Fibroblast of lung (primary cell): ENCODE measurements around the gene KBTBD2.

ENCODE experiments used
- EZH2 ChIP-seq: IDR thresholded peaks from 2 replicates; pipeline ENCODE4 v1.5.1; 2012; ENCODE audit warnings: low read length, control low read depth, mild to moderate bottlenecking; ENCODE audit errors: missing control alignments
- TF ChIP-seq, protein P1 (sequence below), 2 donors: IDR thresholded peaks in 1 of 2; conservative IDR thresholded peaks in 1 of 2; 1 replicate in 1 of 2; 2 replicates in 1 of 2; pipeline ENCODE4 v1.5.1; 2011 to 2012; ENCODE audit warnings: low read length in 2 of 2, control low read depth in 1 of 2, inconsistent platforms in 1 of 2, low read depth in 1 of 2, mild to moderate bottlenecking in 1 of 2

DNA sequence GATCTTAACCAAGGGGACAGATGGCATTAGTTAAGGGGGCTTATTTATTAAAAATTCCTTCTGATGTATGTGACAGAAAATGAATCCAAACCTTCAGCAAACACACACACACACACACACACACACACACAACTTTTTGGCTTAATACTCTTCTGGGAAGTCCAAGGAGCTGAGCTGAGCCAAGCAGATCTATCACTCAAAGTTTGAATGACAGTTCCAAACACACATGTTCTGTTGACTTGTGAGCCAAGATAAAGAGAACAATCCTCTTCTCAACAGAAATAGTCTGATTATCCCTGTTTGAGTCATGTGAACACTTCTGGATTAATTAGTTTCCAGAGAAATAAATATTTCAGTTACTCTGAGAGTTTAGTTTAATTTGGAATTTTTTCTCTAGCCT, 31.5 kb downstream of the KBTBD2 start:
- TF ChIP-seq, protein P1, sequence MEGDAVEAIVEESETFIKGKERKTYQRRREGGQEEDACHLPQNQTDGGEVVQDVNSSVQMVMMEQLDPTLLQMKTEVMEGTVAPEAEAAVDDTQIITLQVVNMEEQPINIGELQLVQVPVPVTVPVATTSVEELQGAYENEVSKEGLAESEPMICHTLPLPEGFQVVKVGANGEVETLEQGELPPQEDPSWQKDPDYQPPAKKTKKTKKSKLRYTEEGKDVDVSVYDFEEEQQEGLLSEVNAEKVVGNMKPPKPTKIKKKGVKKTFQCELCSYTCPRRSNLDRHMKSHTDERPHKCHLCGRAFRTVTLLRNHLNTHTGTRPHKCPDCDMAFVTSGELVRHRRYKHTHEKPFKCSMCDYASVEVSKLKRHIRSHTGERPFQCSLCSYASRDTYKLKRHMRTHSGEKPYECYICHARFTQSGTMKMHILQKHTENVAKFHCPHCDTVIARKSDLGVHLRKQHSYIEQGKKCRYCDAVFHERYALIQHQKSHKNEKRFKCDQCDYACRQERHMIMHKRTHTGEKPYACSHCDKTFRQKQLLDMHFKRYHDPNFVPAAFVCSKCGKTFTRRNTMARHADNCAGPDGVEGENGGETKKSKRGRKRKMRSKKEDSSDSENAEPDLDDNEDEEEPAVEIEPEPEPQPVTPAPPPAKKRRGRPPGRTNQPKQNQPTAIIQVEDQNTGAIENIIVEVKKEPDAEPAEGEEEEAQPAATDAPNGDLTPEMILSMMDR (conservative IDR thresholded peaks at IDR 0.05 in 1 of 2, IDR thresholded peaks at IDR 0.05 in 1 of 2; ENCODE audit: low read depth in 1 of 2, low read length in 2 of 2), result no peak
- no peak for TF ChIP-seq EZH2
